Panc1 (cell line): ENCODE results near the gene DUSP16. TPM values are rescaled to one million over a fixed set of nuclear protein-coding genes. Genes with fewer than 3 reads are reported as not detected.

ENCODE experiments used
- ATAC-seq: fragments of 200-7000 bp; cut with Tn5 transposase; 2 replicates; pipeline ENCODE4 v1.9.1; 2020; ENCODE audit warnings: mild to moderate bottlenecking, moderate library complexity
- BruUV-seq: library from RNA; stranded (reverse); fragments of 400-500 nt; replicated peaks from 2 replicates; lab custom pipeline; 2021; lab: Mats Ljungman, UMichigan
- CTCF ChIA-PET: fragments of 300-600 bp; sonication (Branson Sonifier 250); formaldehyde crosslinking; loops from one replicate; lab custom pipeline; 2022; ENCODE audit warnings: antibody characterized with exemption; lab: Charles Lee
- POLR2A ChIA-PET: fragments of 300-600 bp; sonication (Branson Sonifier 250); formaldehyde crosslinking; loops from one replicate; lab custom pipeline; 2022; ENCODE audit warnings: antibody characterized with exemption; lab: Charles Lee
- DNase-seq: peaks from one replicate; pipeline ENCODE4 v3.0.0-alpha.2; 2010; ENCODE audit warnings: low read depth, low spot score
- H3K27ac ChIP-seq: 2 replicates; pipeline ENCODE4 v1.5.1; 2011; ENCODE audit warnings: mild to moderate bottlenecking, low read length, inconsistent platforms
- H3K27me3 ChIP-seq: fragments of 200-500 bp; sonication (Bioruptor generic); 2 replicates; pipeline ENCODE4 v1.6.0; 2014; ENCODE audit warnings: low read length, inconsistent platforms; ENCODE audit not compliant: control insufficient read depth, insufficient read depth
- H3K36me3 ChIP-seq: fragments of 200-500 bp; sonication (Bioruptor generic); 2 replicates; pipeline ENCODE4 v1.5.1; 2014; ENCODE audit warnings: inconsistent platforms, mild to moderate bottlenecking, low read length, moderate library complexity; ENCODE audit not compliant: control insufficient read depth, insufficient read depth
- H3K4me1 ChIP-seq: 2 replicates; pipeline ENCODE4 v1.5.1; 2011; ENCODE audit warnings: inconsistent platforms, mild to moderate bottlenecking, low read length, moderate library complexity; ENCODE audit not compliant: control insufficient read depth, insufficient read depth
- H3K4me3 ChIP-seq, 2 experiments: 2 replicates each; pipeline ENCODE4 v1.5.1; 2011 to 2012; ENCODE audit warnings: low read depth in 2 of 2, low read length in 2 of 2, mild to moderate bottlenecking in 2 of 2, inconsistent platforms in 1 of 2, moderate library complexity in 1 of 2
- H3K9me3 ChIP-seq: fragments of 200-500 bp; sonication (Bioruptor generic); 2 replicates; pipeline ENCODE4 v1.5.1; 2014; ENCODE audit warnings: low read depth, mild to moderate bottlenecking, inconsistent platforms, low read length, moderate library complexity; ENCODE audit not compliant: control insufficient read depth, insufficient read depth
- CTCF ChIP-seq: fragments of 450-650 bp; IDR thresholded peaks from 2 replicates; pipeline ENCODE4 v1.5.1; 2017; ENCODE audit warnings: mild to moderate bottlenecking
- POLR2AphosphoS5 ChIP-seq: IDR thresholded peaks from 2 replicates; pipeline ENCODE4 v1.6.1; 2012; ENCODE audit warnings: mild to moderate bottlenecking, low read depth, low read length, moderate library complexity
- REST ChIP-seq, 2 experiments: IDR thresholded peaks; 2 replicates each; pipeline ENCODE4 v1.6.1; 2011 to 2012; ENCODE audit warnings: low read depth in 2 of 2, control low read depth in 1 of 2, low read length in 1 of 2, mild to moderate bottlenecking in 1 of 2, moderate library complexity in 1 of 2; ENCODE audit not compliant: insufficient read depth in 1 of 2
- SIN3A ChIP-seq: IDR thresholded peaks from 2 replicates; pipeline ENCODE4 v1.6.1; 2012; ENCODE audit warnings: low read depth, mild to moderate bottlenecking, low read length, moderate library complexity, borderline replicate concordance; ENCODE audit not compliant: insufficient read depth
- TCF7L2 ChIP-seq: IDR thresholded peaks from 2 replicates; pipeline ENCODE4 v1.6.1; 2011; ENCODE audit warnings: mild to moderate bottlenecking, low read depth, low read length, inconsistent platforms
- in situ Hi-C: cut with HindIII; loops from 2 replicates; pipeline ENCODE4 v1.10.0; 2016; ENCODE audit warnings: low sequenced_read_pairs, low pct_unique_long_range_greater_than_20kb
- intact Hi-C: fragments of 100-400 bp; cut with micrococcal nuclease; formaldehyde crosslinking; loops from one replicate; pipeline ENCODE4 v1.10.0; 2022; ENCODE audit not compliant: unreplicated experiment
- total RNA-seq: library from RNA; stranded (reverse); gene quantifications from one replicate; pipeline ENCODE4 v1.2.1, GENCODE V29; 2021; ENCODE audit not compliant: unreplicated experiment

Gene DUSP16
- total RNA-seq, 1 experiment from 2014 or later: 12.9 TPM

DNA sequence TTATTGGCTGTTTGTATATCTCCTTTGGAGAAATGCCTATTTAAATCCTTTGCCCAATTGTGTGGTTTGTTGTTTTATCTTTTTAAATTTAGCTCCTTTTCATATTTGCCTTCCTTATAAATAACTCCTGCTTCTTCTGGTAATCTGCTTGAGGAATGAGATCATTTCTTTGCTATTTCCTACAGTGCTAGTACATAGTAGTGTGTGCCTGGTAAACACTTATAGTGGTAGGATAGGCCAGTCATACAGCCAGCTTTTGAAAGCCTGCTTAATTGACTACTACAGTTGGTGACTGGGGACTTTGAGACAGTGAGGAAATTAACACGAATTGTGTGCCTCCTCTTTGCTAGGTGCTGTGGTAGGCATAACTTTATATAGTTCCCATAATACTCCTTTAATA lies 137.0 kb downstream of the DUSP16 start:
- H3K36me3 ChIP-seq: no peaks in the 10 kb centered on the region
- no peak overlapping the region for H3K27ac ChIP-seq
- BruUV-seq: no TSS peak
- no peaks in the 10 kb centered on the region for H3K4me1 ChIP-seq
- DNase-seq (no peak), ATAC-seq (no peak)
- TF ChIP-seq CTCF: no peak
- TF ChIP-seq REST (IDR thresholded peaks at IDR 0.05; ENCODE audit: insufficient read depth in 1 of 2, low read depth in 2 of 2, low read length in 1 of 2): no peak
- no peak for TF ChIP-seq SIN3A
- TF ChIP-seq POLR2AphosphoS5: no peak
- no peak for TF ChIP-seq TCF7L2
- H3K4me3 ChIP-seq: no peak overlapping the region
- H3K9me3 ChIP-seq: peaks cover 4% of the 10 kb centered on the region; the same call in 1 of the 2 replicates
- intact Hi-C loops: no loop called here
- CTCF ChIA-PET: no interaction called here
- in situ Hi-C loops: no loop called here
- POLR2A ChIA-PET: no interaction called here
- H3K27me3 ChIP-seq: no peaks in the 10 kb centered on the region

DNA sequence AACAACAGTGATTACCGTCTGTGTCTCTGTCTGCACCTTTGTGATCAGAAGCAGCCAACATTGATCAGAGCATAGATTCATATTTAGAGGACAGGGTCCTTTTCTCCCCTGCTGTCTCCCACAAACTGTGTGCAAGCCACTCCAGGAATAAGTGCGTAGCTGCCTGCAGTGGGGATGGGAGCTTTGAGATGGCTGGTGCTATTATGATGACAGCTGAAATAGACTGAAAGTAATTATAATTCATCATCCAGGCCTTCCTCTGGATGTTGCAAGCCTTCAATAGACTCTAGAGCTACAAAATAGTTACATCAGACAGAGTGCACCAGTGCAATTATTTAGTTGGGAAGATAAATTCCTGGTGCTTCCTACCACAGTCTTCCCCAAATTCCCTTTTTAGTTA lies 137.7 kb downstream of the DUSP16 start:
- POLR2A ChIA-PET: no interaction called here
- in situ Hi-C loops (no loop called here), intact Hi-C loops (no loop called here)
- TF ChIP-seq SIN3A (no peak), CTCF (no peak), POLR2AphosphoS5 (no peak), REST (IDR thresholded peaks at IDR 0.05; ENCODE audit: insufficient read depth in 1 of 2, low read depth in 2 of 2, low read length in 1 of 2) (no peak), TCF7L2 (no peak)
- Histone ChIP-seq H3K27me3 (no peaks in the 10 kb centered on the region), H3K4me3 (no peak overlapping the region), H3K36me3 (no peaks in the 10 kb centered on the region), H3K9me3 (peaks cover 4% of the 10 kb centered on the region; the same call in 1 of the 2 replicates), H3K27ac (no peak overlapping the region), H3K4me1 (no peaks in the 10 kb centered on the region)
- CTCF ChIA-PET: no interaction called here
- no TSS peak for BruUV-seq
- DNase-seq (no peak), ATAC-seq (no peak)

Other genes with a start within 250 kb of the DUSP16 start
- gene MANSC1, start 212.6 kb downstream of the DUSP16 start, total RNA-seq: 10.0 TPM
- 7.8 TPM for gene BORCS5, start 205.8 kb downstream of the DUSP16 start, total RNA-seq
- 13.6 TPM for gene CREBL2, start 49.0 kb upstream of the DUSP16 start, total RNA-seq
- 0.82 TPM for gene GPR19, start 133.3 kb upstream of the DUSP16 start, total RNA-seq
- 25.9 TPM for gene CDKN1B, start 154.5 kb upstream of the DUSP16 start, total RNA-seq
- gene APOLD1, start 222.8 kb upstream of the DUSP16 start, total RNA-seq: 4.1 TPM